LHCN-M2 (cell line): ENCODE data around the gene JTB. TPM values are rescaled to one million over a fixed set of nuclear protein-coding genes. Genes with fewer than 3 reads are reported as not detected.
"Not testable (repeated sequence)": the region's sequence is repeated elsewhere in the genome, so short reads cannot be mapped to it uniquely, and the experiment has no call there.

ENCODE experiments used
- DNase-seq: peaks from one replicate; pipeline ENCODE4 v3.0.0-alpha.2; 2012; ENCODE audit warnings: low read depth
- polyA plus RNA-seq: library from polyadenylated mRNA; unstranded; fragments of >200 nt; gene quantifications from one replicate; pipeline ENCODE4 v1.2.1, GENCODE V29; 2012; ENCODE audit warnings: missing spikeins
- total RNA-seq: library from RNA; depleted of rRNA; stranded (reverse); fragments of >200 nt; gene quantifications from 2 replicates; pipeline ENCODE4 v1.2.3, GENCODE V29; 2014; rRNA removed

JTB gene
- total RNA-seq = 148 and 161 TPM in 2 replicates
- 88.8 TPM for polyA plus RNA-seq

GRCh38 chr1:153977250-153978240, at the start of gene JTB:
Gene JTB, minus strand, starts transcription at chr1:153977674. Its CDS starts 422 bp downstream, at chr1:153977252.
- peak; percentile 78 for DNase-seq

GRCh38 chr1:154019940-154020339, 42.5 kb upstream of the JTB start:
- DNase-seq = no peak

- no peak for DNase-seq
Observed at GRCh38 chr1:154019269-154019668, 41.8 kb upstream of the JTB start.

- peak; percentile 54 for DNase-seq
Observed at GRCh38 chr1:154014154-154014907, 36.9 kb upstream of the JTB start.

GRCh38 chr1:154012543-154012942, 35.1 kb upstream of the JTB start:
- not testable (repeated sequence) for DNase-seq

GRCh38 chr1:154012129-154012528, 34.7 kb upstream of the JTB start:
- no peak for DNase-seq

- peak; percentile 66 for DNase-seq
Observed at GRCh38 chr1:154006136-154006535, 28.7 kb upstream of the JTB start.

- DNase-seq = no peak
Observed at GRCh38 chr1:154000420-154000819, 22.9 kb upstream of the JTB start.

- not testable (repeated sequence) for DNase-seq
Observed at GRCh38 chr1:153996882-153997281, 19.4 kb upstream of the JTB start.

- no peak for DNase-seq
Observed at GRCh38 chr1:153995640-153996039, 18.2 kb upstream of the JTB start.

- DNase-seq = no peak
Observed at GRCh38 chr1:153995202-153995601, 17.7 kb upstream of the JTB start.

GRCh38 chr1:153991806-153992205, 14.3 kb upstream of the JTB start:
- DNase-seq = no peak

- DNase-seq = no peak
Observed at GRCh38 chr1:153991151-153991630, 13.7 kb upstream of the JTB start.

GRCh38 chr1:153990468-153991150, 13.1 kb upstream of the JTB start, which contains the start of gene RPS27:
Gene RPS27, plus strand, starts transcription at chr1:153990762. Its CDS starts 35 bp downstream, at chr1:153990797.
- peak; percentile 98 for DNase-seq

- no peak for DNase-seq
Observed at GRCh38 chr1:153987621-153988020, 10.1 kb upstream of the JTB start.

GRCh38 chr1:153985941-153986761, 8.7 kb upstream of the JTB start, which contains the start of gene RAB13:
Gene RAB13, minus strand, starts transcription at chr1:153986339. Its CDS starts 103 bp downstream, at chr1:153986236.
- peak; percentile 83 for DNase-seq

- DNase-seq = peak; percentile 79
Observed at GRCh38 chr1:153985341-153985912, 8.0 kb upstream of the JTB start.

GRCh38 chr1:153984123-153984894, 6.8 kb upstream of the JTB start:
- no peak for DNase-seq

- not testable (repeated sequence) for DNase-seq
Observed at GRCh38 chr1:153981735-153982134, 4.3 kb upstream of the JTB start.
